Heart left ventricle (tissue), 13 donors: ENCODE measurements around the gene FOXP1.

ENCODE experiments used
- CTCF ChIP-seq, 12 donors: fragments of 200-600 bp; sonication (generic) in 4 of 12; IDR thresholded peaks; one replicate each; pipeline versions ENCODE4 v1.5.0 to v1.8.0; 2018 to 2022; ENCODE audit warnings: antibody characterized with exemption in 12 of 12, mild to moderate bottlenecking in 5 of 12
- POLR2A ChIP-seq, 2 donors: fragments of 450-650 bp; IDR thresholded peaks; one replicate each; pipeline ENCODE4 v1.6.1; 2017; ENCODE audit warnings: antibody characterized with exemption in 2 of 2, mild to moderate bottlenecking in 2 of 2, moderate library complexity in 2 of 2
- donor health status: ischemic (EF 13 %, LVEDD 7.1; RV severe dilation, severe dysfunction).
- donor health status: DM: no; HTN: yes; CAD: no.
- donor health status: DM: no; HTN: no; CAD: no.
- donor health status: ischemic (EF 25% LVEDD 6.9; RV normal size, moderate dysfunction).
- donor health status: ischemic (EF 25% LVEDD 5.7; RV mildly dilated, moderate dysfunction).
- donor health status: ischemic (EF 35%, LVEDD 5.7; RV mildly dilated, moderate dysfunction).
- donor health status: nonischemic (EF 11% LVEDD 7.7; RV severe dilation, severe dysfunction).
- donor health status: DM: yes; HTN: yes; CAD: no.
- donor health status: PGD.
- donor health status: ischemic (EF 29% LVEDD 5.4; RV normal size, mild dysfunction).
- donor health status: nonischemic (EF 23%, LVEDD 6.1; RV moderate dilation, normal function).

- TF ChIP-seq POLR2A (IDR thresholded peaks at IDR 0.05) (no peak), CTCF (IDR thresholded peaks at IDR 0.05) (no peak)
Measured at GRCh38 chr3:71409352-71409751, 174.2 kb downstream of the FOXP1 start.
